Liver (tissue), 3 donors: Measurements from ENCODE around the gene PGA3.

Experiments used
- ATF3 ChIP-seq: IDR thresholded peaks from 2 replicates; pipeline ENCODE4 v1.6.1; 2016; ENCODE audit warnings: antibody characterized with exemption
- CTCF ChIP-seq: fragments of 150-350 bp; IDR thresholded peaks from 2 replicates; pipeline ENCODE4 v1.5.1; 2017; ENCODE audit warnings: improper control_type of control experiment, low read depth, low read length; ENCODE audit not compliant: missing input control
- EGR1 ChIP-seq, 2 donors: IDR thresholded peaks; 2 replicates each; pipeline ENCODE4 v1.6.1; 2016 to 2018; ENCODE audit warnings: antibody characterized with exemption in 2 of 2, low read depth in 2 of 2
- GABPA ChIP-seq, 2 donors: IDR thresholded peaks in 1 of 2; conservative IDR thresholded peaks in 1 of 2; 2 replicates each; pipeline ENCODE4 v1.6.1; 2016; ENCODE audit warnings: antibody characterized with exemption in 2 of 2, mild to moderate bottlenecking in 1 of 2, moderate library complexity in 1 of 2
- RAD21 ChIP-seq, 2 donors: IDR thresholded peaks; 2 replicates each; pipeline ENCODE4 v1.6.1; 2016; ENCODE audit warnings: antibody characterized with exemption in 2 of 2, mild to moderate bottlenecking in 2 of 2
- REST ChIP-seq: IDR thresholded peaks from 2 replicates; pipeline ENCODE4 v1.6.1; 2016; ENCODE audit warnings: antibody characterized with exemption, mild to moderate bottlenecking
- SP1 ChIP-seq: IDR thresholded peaks from 2 replicates; pipeline ENCODE4 v1.6.1; 2018; ENCODE audit warnings: antibody characterized with exemption, mild to moderate bottlenecking
- TAF1 ChIP-seq: conservative IDR thresholded peaks from 2 replicates; pipeline ENCODE4 v1.6.1; 2016; ENCODE audit warnings: antibody characterized with exemption, mild to moderate bottlenecking
- YY1 ChIP-seq: IDR thresholded peaks from 2 replicates; pipeline ENCODE4 v1.6.1; 2016; ENCODE audit warnings: antibody characterized with exemption, mild to moderate bottlenecking
- ZBTB33 ChIP-seq: IDR thresholded peaks from 2 replicates; pipeline ENCODE4 v1.6.1; 2016; ENCODE audit warnings: antibody characterized with exemption
- donor health status: healthy.
- donor health status: healthy.

GRCh38 chr11:61194169-61194671 lies 9.1 kb upstream of the PGA3 start:
- TF ChIP-seq GABPA (IDR thresholded peaks at IDR 0.05 in 1 of 2, conservative IDR thresholded peaks at IDR 0.05 in 1 of 2) (no peak), CTCF (no peak), YY1 (no peak), REST (no peak), ZBTB33 (no peak), RAD21 (IDR thresholded peaks at IDR 0.05) (no peak), TAF1 (no peak), EGR1 (IDR thresholded peaks at IDR 0.05; ENCODE audit: low read depth in 2 of 2) (no peak), ATF3 (no peak), SP1 (no peak)
